Colonic mucosa (tissue), 4 donors: ENCODE results near the gene ST3GAL3. TPM values are rescaled to one million over a fixed set of nuclear protein-coding genes. Genes with fewer than 3 reads are reported as not detected.

Experiments
- DNase-seq: peaks from one replicate; pipeline ENCODE4 v3.0.0-alpha.2; 2020
- H3K27ac ChIP-seq: fragments of 200-600 bp; one replicate; pipeline ENCODE4 v1.8.0; 2021
- H3K27me3 ChIP-seq: fragments of 200-600 bp; one replicate; pipeline ENCODE4 v1.8.0; 2021
- H3K36me3 ChIP-seq: fragments of 200-600 bp; one replicate; pipeline ENCODE4 v1.8.0; 2021
- H3K4me1 ChIP-seq: fragments of 200-600 bp; one replicate; pipeline ENCODE4 v1.8.0; 2021; ENCODE audit warnings: mild to moderate bottlenecking
- H3K4me3 ChIP-seq: fragments of 200-600 bp; one replicate; pipeline ENCODE4 v1.8.0; 2021
- H3K9ac ChIP-seq, 2 donors: one replicate each; pipeline ENCODE4 v1.7.0; 2013; ENCODE audit warnings: control low read depth in 2 of 2, low read depth in 2 of 2, low read length in 2 of 2
- H3K9me3 ChIP-seq: fragments of 200-600 bp; one replicate; pipeline ENCODE4 v1.8.0; 2021
- intact Hi-C: fragments of 100-400 bp; cut with DNase I; formaldehyde crosslinking; loops from one replicate; pipeline ENCODE4 v1.14.1; 2022
- total RNA-seq, 2 donors: library from RNA; stranded (reverse); fragmentation: NEBNext Ultra II Directional in 1 of 2; extraction: Animal tissue kit (Norgen Biotek cat#: 25700) in 1 of 2; gene quantifications; one replicate each; pipeline ENCODE4 v1.2.1, GENCODE V29; 2021
- TF ChIP-seq, protein P1 (sequence below): fragments of 200-600 bp; IDR thresholded peaks from one replicate; pipeline ENCODE4 v1.8.0; 2022; ENCODE audit warnings: antibody characterized with exemption, mild to moderate bottlenecking
- donor health status: healthy.
- donor health status: DM: no; HTN: no; CAD: no.
- donor health status: DM: no; HTN: no; CAD: no.

ST3GAL3 gene
- total RNA-seq, 2 donors from 2014 or later: 5.1 to 6.0 TPM

DNA sequence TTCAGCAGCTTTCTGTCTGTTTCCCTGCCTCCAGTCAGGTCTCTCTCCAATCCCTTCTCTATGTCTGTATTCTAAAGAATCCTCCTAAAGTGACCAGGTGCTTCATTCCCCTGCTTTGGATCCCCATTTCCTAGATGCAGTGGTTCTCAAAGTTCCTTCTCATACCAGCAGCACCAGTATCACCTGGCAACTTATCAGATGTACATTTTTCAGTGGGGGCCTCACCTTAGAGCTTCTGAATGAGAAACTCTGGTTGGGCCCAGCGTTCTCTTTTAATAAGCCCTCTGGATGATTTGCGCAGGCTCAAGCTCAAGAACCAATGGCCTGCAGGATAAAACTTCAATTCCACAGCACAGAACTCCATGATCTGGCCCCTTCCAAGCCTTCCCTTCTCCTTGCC lies 200.9 kb downstream of the ST3GAL3 start:
- H3K36me3 ChIP-seq: no peaks in the 10 kb centered on the region
- no peak overlapping the region for H3K4me3 ChIP-seq
- H3K27me3 ChIP-seq: no peaks in the 10 kb centered on the region
- no peak overlapping the region for H3K9ac ChIP-seq
- DNase-seq: no peak
- H3K9me3 ChIP-seq: no peaks in the 10 kb centered on the region
- intact Hi-C loops: no loop called here
- H3K4me1 ChIP-seq: no peaks in the 10 kb centered on the region
- H3K27ac ChIP-seq: no peak overlapping the region
- TF ChIP-seq, protein P1, sequence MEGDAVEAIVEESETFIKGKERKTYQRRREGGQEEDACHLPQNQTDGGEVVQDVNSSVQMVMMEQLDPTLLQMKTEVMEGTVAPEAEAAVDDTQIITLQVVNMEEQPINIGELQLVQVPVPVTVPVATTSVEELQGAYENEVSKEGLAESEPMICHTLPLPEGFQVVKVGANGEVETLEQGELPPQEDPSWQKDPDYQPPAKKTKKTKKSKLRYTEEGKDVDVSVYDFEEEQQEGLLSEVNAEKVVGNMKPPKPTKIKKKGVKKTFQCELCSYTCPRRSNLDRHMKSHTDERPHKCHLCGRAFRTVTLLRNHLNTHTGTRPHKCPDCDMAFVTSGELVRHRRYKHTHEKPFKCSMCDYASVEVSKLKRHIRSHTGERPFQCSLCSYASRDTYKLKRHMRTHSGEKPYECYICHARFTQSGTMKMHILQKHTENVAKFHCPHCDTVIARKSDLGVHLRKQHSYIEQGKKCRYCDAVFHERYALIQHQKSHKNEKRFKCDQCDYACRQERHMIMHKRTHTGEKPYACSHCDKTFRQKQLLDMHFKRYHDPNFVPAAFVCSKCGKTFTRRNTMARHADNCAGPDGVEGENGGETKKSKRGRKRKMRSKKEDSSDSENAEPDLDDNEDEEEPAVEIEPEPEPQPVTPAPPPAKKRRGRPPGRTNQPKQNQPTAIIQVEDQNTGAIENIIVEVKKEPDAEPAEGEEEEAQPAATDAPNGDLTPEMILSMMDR: no peak

DNA sequence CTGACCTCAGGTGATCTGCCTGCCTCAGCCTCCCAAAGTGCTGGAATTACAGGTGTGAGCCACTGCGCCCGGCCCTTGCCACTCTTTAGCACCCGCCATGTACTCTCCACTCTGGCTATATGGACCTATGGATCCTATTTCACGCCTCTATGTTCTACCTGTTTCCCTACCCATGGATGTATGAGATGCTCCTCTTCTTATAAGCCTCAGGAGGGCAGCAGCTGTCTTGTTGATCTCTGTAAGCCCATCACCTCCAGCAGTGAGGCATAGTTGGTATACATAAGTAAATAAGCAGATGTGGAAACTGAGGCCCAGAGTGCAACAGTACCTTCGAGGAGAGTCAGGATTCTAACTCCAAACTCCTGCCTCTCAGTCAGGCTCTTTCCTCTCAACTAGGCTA lies 201.5 kb downstream of the ST3GAL3 start:
- TF ChIP-seq, protein P1: no peak
- intact Hi-C loops: no loop called here
- no peaks in the 10 kb centered on the region for H3K27me3 ChIP-seq
- H3K27ac ChIP-seq: no peak overlapping the region
- no peak for DNase-seq
- H3K9me3 ChIP-seq: no peaks in the 10 kb centered on the region
- no peaks in the 10 kb centered on the region for H3K4me1 ChIP-seq
- H3K4me3 ChIP-seq: no peak overlapping the region
- no peaks in the 10 kb centered on the region for H3K36me3 ChIP-seq
- no peak overlapping the region for H3K9ac ChIP-seq

DNA sequence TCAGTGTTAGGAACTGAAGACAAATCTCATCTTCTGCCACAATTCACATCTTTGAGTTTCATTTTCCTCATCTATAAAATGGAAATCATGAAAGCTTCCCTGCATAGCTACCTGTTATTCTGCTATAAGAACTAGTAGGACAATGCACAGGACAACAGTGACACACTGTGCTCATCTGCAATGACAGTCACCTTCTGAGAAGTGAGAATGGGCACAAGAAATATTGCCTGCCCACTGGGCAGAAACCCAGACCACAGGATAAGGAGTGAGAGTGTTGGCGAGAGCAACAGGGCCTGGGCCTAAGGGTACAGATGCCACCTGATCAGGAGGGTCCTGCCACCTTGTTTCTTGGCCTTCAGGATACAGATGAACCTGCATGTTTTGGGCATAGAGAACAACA lies 203.0 kb downstream of the ST3GAL3 start:
- Histone ChIP-seq H3K9me3 (no peaks in the 10 kb centered on the region), H3K27me3 (no peaks in the 10 kb centered on the region), H3K27ac (no peak overlapping the region), H3K4me3 (no peak overlapping the region), H3K4me1 (no peaks in the 10 kb centered on the region), H3K36me3 (no peaks in the 10 kb centered on the region), H3K9ac (no peak overlapping the region)
- DNase-seq: no peak
- intact Hi-C loops: no loop called here
- TF ChIP-seq, protein P1: no peak

DNA sequence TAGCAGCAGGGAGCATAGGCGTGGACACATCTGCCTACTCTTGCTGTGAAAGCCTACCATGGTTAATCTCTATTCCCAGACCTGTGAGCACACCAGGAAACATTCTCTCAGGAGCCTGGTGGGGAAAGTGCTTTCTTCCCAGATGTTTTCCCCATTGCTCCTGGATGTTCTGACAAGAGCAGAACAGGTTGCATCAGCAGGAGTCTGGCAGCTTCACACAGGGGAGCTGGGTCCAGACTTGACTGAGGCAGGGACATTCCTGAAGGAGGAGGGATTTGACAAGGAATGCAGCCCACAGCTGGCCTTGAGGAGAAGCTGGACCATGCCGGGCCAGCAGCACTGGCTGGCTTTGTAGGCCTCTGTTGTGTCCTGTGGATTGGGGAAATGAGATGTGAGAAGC lies 205.3 kb downstream of the ST3GAL3 start:
- Histone ChIP-seq H3K4me3 (no peak overlapping the region), H3K27ac (no peak overlapping the region), H3K27me3 (no peaks in the 10 kb centered on the region), H3K36me3 (no peaks in the 10 kb centered on the region), H3K9me3 (no peaks in the 10 kb centered on the region), H3K9ac (peak overlapping the region in 1 of 2 donors; percentile 5), H3K4me1 (no peaks in the 10 kb centered on the region)
- TF ChIP-seq, protein P1: no peak
- intact Hi-C loops: no loop called here
- no peak for DNase-seq

DNA sequence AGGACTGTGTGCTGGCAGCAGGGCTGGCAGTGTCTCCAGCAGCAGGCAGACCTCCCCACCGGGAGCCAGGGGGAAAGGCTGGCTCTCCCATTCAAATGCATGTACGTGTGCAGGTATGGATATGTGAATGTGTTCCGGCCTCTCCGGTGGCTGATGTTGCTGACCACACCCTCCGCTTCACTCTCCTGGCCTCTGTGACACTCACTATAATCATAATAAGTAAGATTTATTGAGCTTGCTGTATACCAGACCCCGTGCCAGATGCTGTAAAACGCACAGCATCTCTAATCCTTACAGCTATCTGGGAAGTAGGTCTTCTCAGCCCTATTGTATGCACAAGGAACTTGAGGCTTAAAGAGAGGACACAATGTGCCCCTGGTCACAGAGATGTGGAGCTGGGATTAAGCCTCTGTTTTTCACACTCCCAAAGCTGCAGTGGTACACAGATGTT lies 205.7 kb downstream of the ST3GAL3 start:
- Histone ChIP-seq H3K36me3 (no peaks in the 10 kb centered on the region), H3K4me1 (no peaks in the 10 kb centered on the region), H3K4me3 (no peak overlapping the region), H3K9ac (no peak overlapping the region), H3K27me3 (no peaks in the 10 kb centered on the region), H3K9me3 (no peaks in the 10 kb centered on the region), H3K27ac (no peak overlapping the region)
- intact Hi-C loops: no loop called here
- peak; percentile 33 for DNase-seq
- TF ChIP-seq, protein P1: no peak
